B cell (primary cell): ENCODE results near the gene EDN3. TPM values are rescaled to one million over a fixed set of nuclear protein-coding genes. Genes with fewer than 3 reads are reported as not detected.

ENCODE experiments used
- ATAC-seq: fragments of 200-7000 bp; cut with Tn5 transposase; one replicate; pipeline ENCODE4 v1.10.0; 2021; ENCODE audit warnings: low read depth, mild to moderate bottlenecking, moderate number of reproducible peaks, moderate library complexity
- CTCF ChIA-PET: fragments of 350-600 bp; sonication (Branson Sonifier 250); formaldehyde crosslinking; loops from one replicate; lab custom pipeline; 2021; ENCODE audit warnings: antibody characterized with exemption, inconsistent platforms; lab: Charles Lee
- POLR2A ChIA-PET: fragments of 350-600 bp; sonication (Branson Sonifier 250); formaldehyde crosslinking; loops from one replicate; lab custom pipeline; 2021; ENCODE audit warnings: antibody characterized with exemption; lab: Charles Lee
- DNase-seq: peaks from one replicate; pipeline ENCODE4 v3.0.0; 2013
- H2AFZ ChIP-seq: 2 replicates; pipeline ENCODE4 v1.6.1; 2012; ENCODE audit warnings: mild to moderate bottlenecking, low read depth, low read length; ENCODE audit not compliant: insufficient read depth, poor library complexity, severe bottlenecking
- H3K27ac ChIP-seq, 2 donors: 1 replicate in 1 of 2; 2 replicates in 1 of 2; pipeline ENCODE4 v1.5.1; 2012 to 2013; ENCODE audit warnings: low read length in 2 of 2, mild to moderate bottlenecking in 2 of 2, moderate library complexity in 1 of 2
- H3K27me3 ChIP-seq, 4 experiments: fragments of 200-600 bp in 1 of 4; sonication (generic) in 1 of 4; replicated peaks in 1 of 4; 1 replicate in 2 of 4; 2 replicates in 2 of 4; pipeline versions ENCODE4 v1.6.1 to v1.7.0; 2013 to 2016; ENCODE audit warnings: low read length in 3 of 4, mild to moderate bottlenecking in 2 of 4, mixed read lengths in 1 of 4, moderate library complexity in 1 of 4; ENCODE audit not compliant: insufficient read depth in 4 of 4, control insufficient read depth in 3 of 4; ENCODE audit errors: control extremely low read depth in 1 of 4
- H3K36me3 ChIP-seq, 2 experiments: replicated peaks in 1 of 2; 1 replicate in 1 of 2; 2 replicates in 1 of 2; pipeline versions ENCODE4 v1.6.1 to v1.7.1; 2013; ENCODE audit warnings: low read length in 1 of 2; ENCODE audit not compliant: insufficient read depth in 2 of 2, control insufficient read depth in 1 of 2; ENCODE audit errors: control extremely low read depth in 1 of 2, extremely low read depth in 1 of 2
- H3K4me1 ChIP-seq, 2 donors: fragments of 200-600 bp in 1 of 2; sonication (generic) in 1 of 2; 1 replicate in 1 of 2; 2 replicates in 1 of 2; pipeline versions ENCODE4 v1.5.1 to v1.6.1; 2013 to 2017; ENCODE audit warnings: low read length in 2 of 2; ENCODE audit not compliant: control insufficient read depth in 2 of 2, insufficient read depth in 2 of 2
- H3K4me2 ChIP-seq: replicated peaks from 2 replicates; pipeline ENCODE3; 2012; ENCODE audit warnings: mild to moderate bottlenecking, low read depth, low read length; ENCODE audit not compliant: poor library complexity, severe bottlenecking
- H3K4me3 ChIP-seq, 5 experiments: fragments of 200-600 bp in 1 of 5; sonication (generic) in 1 of 5; 1 replicate in 3 of 5; 2 replicates in 2 of 5; pipeline versions ENCODE4 v1.5.1 to v1.7.0; 2011 to 2016; ENCODE audit warnings: low read length in 4 of 5, mild to moderate bottlenecking in 4 of 5, low read depth in 2 of 5, control low read depth in 1 of 5, moderate library complexity in 1 of 5; ENCODE audit not compliant: insufficient read depth in 1 of 5; ENCODE audit errors: control extremely low read depth in 1 of 5, extremely low read depth in 1 of 5
- H3K79me2 ChIP-seq: fragments of 200-600 bp; sonication (generic); one replicate; pipeline ENCODE4 v1.6.0; 2016; ENCODE audit warnings: low read length; ENCODE audit not compliant: control insufficient read depth, insufficient read depth
- H3K9ac ChIP-seq: fragments of 200-600 bp; sonication (generic); 2 replicates; pipeline ENCODE4 v1.6.1; 2017; ENCODE audit warnings: mild to moderate bottlenecking, low read length, moderate library complexity
- H3K9me3 ChIP-seq, 3 donors: one replicate each; pipeline versions ENCODE4 v1.6.1 to v1.7.1; 2013; ENCODE audit warnings: low read length in 2 of 3; ENCODE audit not compliant: control insufficient read depth in 2 of 3, insufficient read depth in 1 of 3; ENCODE audit errors: control extremely low read depth in 1 of 3
- H4K20me1 ChIP-seq: 2 replicates; pipeline ENCODE4 v1.6.0; 2012; ENCODE audit warnings: mild to moderate bottlenecking, low read length; ENCODE audit not compliant: insufficient read depth, control insufficient read depth, poor library complexity, severe bottlenecking
- H3K27ac Mint-ChIP-seq: one replicate; pipeline ENCODE4 v1.8.0; 2021; ENCODE audit warnings: mixed read lengths
- H3K27me3 Mint-ChIP-seq: one replicate; pipeline ENCODE4 v1.8.0; 2021; ENCODE audit warnings: mixed read lengths
- H3K4me1 Mint-ChIP-seq: one replicate; pipeline ENCODE4 v1.8.0; 2021; ENCODE audit warnings: mixed read lengths
- H3K4me3 Mint-ChIP-seq: one replicate; pipeline ENCODE4 v1.8.0; 2021; ENCODE audit warnings: mixed read lengths
- H3K9me3 Mint-ChIP-seq: one replicate; pipeline ENCODE4 v1.8.0; 2022; ENCODE audit warnings: mixed read lengths; ENCODE audit not compliant: insufficient read depth
- CTCF ChIP-seq: fragments of 200-600 bp; IDR thresholded peaks from one replicate; pipeline ENCODE4 v1.8.0; 2022; ENCODE audit warnings: antibody characterized with exemption, mild to moderate bottlenecking
- EZH2 ChIP-seq: IDR thresholded peaks from 2 replicates; pipeline ENCODE4 v1.6.1; 2012; ENCODE audit warnings: borderline replicate concordance, low read depth, mild to moderate bottlenecking, moderate library complexity, low read length; ENCODE audit not compliant: insufficient read depth, poor library complexity, severe bottlenecking
- WGBS: methylation state at CpG from one replicate; pipeline ENCODE4 v1.1.5; 2013; ENCODE audit warnings: missing lambda C conversion rate; ENCODE audit not compliant: insufficient coverage; 5-methylcytosine and 5-hydroxymethylcytosine counted together
- intact Hi-C: fragments of 100-400 bp; cut with micrococcal nuclease; formaldehyde crosslinking; loops from one replicate; pipeline ENCODE4 v1.10.0; 2022
- polyA plus RNA-seq: library from polyadenylated mRNA; depleted of rRNA; stranded (reverse); fragments of >200 nt; gene quantifications from 2 replicates; pipeline ENCODE4 v1.2.3, GENCODE V29; 2012
- total RNA-seq, 2 donors: library from RNA; stranded (reverse); fragments of 120-200 nt in 1 of 2; gene quantifications; 1 replicate in 1 of 2; 2 replicates in 1 of 2; pipeline versions ENCODE4 v1.2.3 to v1.2.4, GENCODE V29; 2013 to 2022

The EDN3 gene
- total and polyA plus RNA-seq, 2 donors (not counting 1 experiment from before 2014, with no cell fraction given): 0.04 TPM; not detected in 1

- WGBS: 51% methylated on average over 9 of the region's 12 CpGs
These were observed 31.4 kb downstream of the EDN3 start for GRCh38 chr20:59331721-59332329.

More at GRCh38 chr20:59331721-59332329, 31.4 kb downstream of the EDN3 start:
- ChIA-PET CTCF (no interaction called here), POLR2A (no interaction called here)
- TF ChIP-seq EZH2 (no peak), CTCF (no peak)
- H3K9ac ChIP-seq: no peak overlapping the region
- H2AFZ ChIP-seq: no peak overlapping the region
- Mint-ChIP-seq H3K4me3 (no peak overlapping the region), H3K27me3 (peaks cover 39% of the 10 kb centered on the region), H3K4me1 (no peaks in the 10 kb centered on the region), H3K27ac (no peak overlapping the region), H3K9me3 (no peaks in the 10 kb centered on the region)
- ATAC-seq: no peak
- no peaks in the 10 kb centered on the region for H3K79me2 ChIP-seq
- no peak overlapping the region for H3K27ac ChIP-seq
- no peaks in the 10 kb centered on the region for H3K4me1 ChIP-seq
- no peak overlapping the region for H3K4me3 ChIP-seq
- intact Hi-C loops: no loop called here
- no peak overlapping the region for H3K4me2 ChIP-seq
- H3K27me3 ChIP-seq: peaks cover 0 to 11% (median 0%) of the 10 kb centered on the region in 4 experiments
- no peaks in the 10 kb centered on the region for H3K9me3 ChIP-seq
- H3K36me3 ChIP-seq: no peaks in the 10 kb centered on the region
- H4K20me1 ChIP-seq: no peaks in the 10 kb centered on the region
- no peak for DNase-seq
